ENCODE data around the gene P2RY8.
"Not testable (repeated sequence)": the region's sequence is repeated elsewhere in the genome, so short reads cannot be mapped to it uniquely, and the experiment has no call there.

P2RY8 gene

GRCh38 chrX:1537031-1537715, at the start of gene P2RY8:
Gene P2RY8, minus strand, starts transcription at chrX:1537185. Its CDS starts 70,627 bp downstream, at chrX:1466558.
- DNase-seq, result no peak

- no peak for DNase-seq
Measured at GRCh38 chrX:1584237-1585011, 47.4 kb upstream of the P2RY8 start.

- peak; percentile 76 for DNase-seq
Measured at GRCh38 chrX:1582686-1583437, 45.9 kb upstream of the P2RY8 start.

- DNase-seq, result no peak
Measured at GRCh38 chrX:1581132-1581531, 44.1 kb upstream of the P2RY8 start.

GRCh38 chrX:1578511-1579173, 41.7 kb upstream of the P2RY8 start:
- DNase-seq, result no peak

GRCh38 chrX:1577845-1578244, 40.9 kb upstream of the P2RY8 start:
- DNase-seq, result no peak

GRCh38 chrX:1576201-1576992, 39.4 kb upstream of the P2RY8 start:
- DNase-seq, result no peak

- DNase-seq, result not testable (repeated sequence)
Measured at GRCh38 chrX:1574181-1574580, 37.2 kb upstream of the P2RY8 start.

GRCh38 chrX:1564750-1565683, 28.0 kb upstream of the P2RY8 start:
- DNase-seq, result no peak

- not testable (repeated sequence) for DNase-seq
Measured at GRCh38 chrX:1564077-1564476, 27.1 kb upstream of the P2RY8 start.

- DNase-seq, result no peak
Measured at GRCh38 chrX:1561164-1561563, 24.2 kb upstream of the P2RY8 start.

GRCh38 chrX:1558761-1559468, 21.9 kb upstream of the P2RY8 start:
- DNase-seq, result no peak

GRCh38 chrX:1557442-1557841, 20.5 kb upstream of the P2RY8 start:
- not testable (repeated sequence) for DNase-seq

GRCh38 chrX:1555370-1555769, 18.4 kb upstream of the P2RY8 start:
- DNase-seq, result no peak

- no peak for DNase-seq
Measured at GRCh38 chrX:1554469-1555210, 17.7 kb upstream of the P2RY8 start.

GRCh38 chrX:1551959-1552546, 15.1 kb upstream of the P2RY8 start:
- DNase-seq, result no peak

- no peak for DNase-seq
Measured at GRCh38 chrX:1546691-1547251, 9.8 kb upstream of the P2RY8 start.

- no peak for DNase-seq
Measured at GRCh38 chrX:1545776-1546408, 8.9 kb upstream of the P2RY8 start.

Data from NCI-H226 (cell line).